ENCODE measurements around the gene ALDOB. TPM values are rescaled to one million over a fixed set of nuclear protein-coding genes. Genes with fewer than 3 reads are reported as not detected.
A peak's percentile ranks its signal among the peaks of the same experiment; 100 is the strongest.

The ALDOB gene
- total RNA-seq, 2 donors from 2014 or later, result 0.24 to 0.85 TPM

DNA sequence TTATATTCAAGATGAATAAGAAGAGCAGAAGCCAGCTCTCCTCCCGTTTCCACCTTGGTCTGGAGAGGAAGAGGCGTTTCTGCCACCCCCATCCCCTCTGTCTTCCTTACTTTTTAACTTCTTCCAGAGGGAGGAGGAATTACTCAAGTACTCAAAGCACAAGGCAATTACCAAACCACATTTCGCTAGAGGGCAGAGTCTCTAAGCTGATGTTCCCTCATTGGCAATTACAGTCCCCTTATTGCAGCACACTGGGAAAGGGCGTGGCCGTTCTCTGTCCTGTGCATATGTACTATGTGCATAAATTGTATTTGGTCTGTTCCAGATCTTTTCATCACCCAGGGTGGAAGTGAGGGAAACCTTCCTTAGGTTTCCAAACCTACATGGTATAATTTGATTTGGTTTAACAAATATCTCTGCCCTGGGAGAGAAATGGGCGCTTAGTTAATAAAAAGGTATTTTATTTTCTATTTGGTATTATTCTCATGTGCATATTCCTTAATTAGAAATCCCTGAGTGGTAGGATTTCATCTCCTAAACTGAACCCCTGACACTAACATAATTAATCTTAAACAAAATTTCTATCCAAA is 29.8 kb upstream of the ALDOB start:
- Histone ChIP-seq H3K4me1 (no peaks in the 10 kb centered on the region), H3K27me3 (no peaks in the 10 kb centered on the region), H3K9me3 (no peaks in the 10 kb centered on the region), H3K36me3 (no peaks in the 10 kb centered on the region), H3K27ac (no peak overlapping the region), H3K4me3 (no peak overlapping the region)
- TF ChIP-seq, protein P1, sequence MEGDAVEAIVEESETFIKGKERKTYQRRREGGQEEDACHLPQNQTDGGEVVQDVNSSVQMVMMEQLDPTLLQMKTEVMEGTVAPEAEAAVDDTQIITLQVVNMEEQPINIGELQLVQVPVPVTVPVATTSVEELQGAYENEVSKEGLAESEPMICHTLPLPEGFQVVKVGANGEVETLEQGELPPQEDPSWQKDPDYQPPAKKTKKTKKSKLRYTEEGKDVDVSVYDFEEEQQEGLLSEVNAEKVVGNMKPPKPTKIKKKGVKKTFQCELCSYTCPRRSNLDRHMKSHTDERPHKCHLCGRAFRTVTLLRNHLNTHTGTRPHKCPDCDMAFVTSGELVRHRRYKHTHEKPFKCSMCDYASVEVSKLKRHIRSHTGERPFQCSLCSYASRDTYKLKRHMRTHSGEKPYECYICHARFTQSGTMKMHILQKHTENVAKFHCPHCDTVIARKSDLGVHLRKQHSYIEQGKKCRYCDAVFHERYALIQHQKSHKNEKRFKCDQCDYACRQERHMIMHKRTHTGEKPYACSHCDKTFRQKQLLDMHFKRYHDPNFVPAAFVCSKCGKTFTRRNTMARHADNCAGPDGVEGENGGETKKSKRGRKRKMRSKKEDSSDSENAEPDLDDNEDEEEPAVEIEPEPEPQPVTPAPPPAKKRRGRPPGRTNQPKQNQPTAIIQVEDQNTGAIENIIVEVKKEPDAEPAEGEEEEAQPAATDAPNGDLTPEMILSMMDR (IDR thresholded peaks at IDR 0.05), result peak; percentile 21 to 69
- DNase-seq (ENCODE audit: low spot score), result no peak

- TF ChIP-seq, protein P1 (IDR thresholded peaks at IDR 0.05), result no peak
- no peak overlapping the region for H3K27ac ChIP-seq
- H3K4me1 ChIP-seq, result no peaks in the 10 kb centered on the region
- DNase-seq (ENCODE audit: low spot score), result no peak
- H3K36me3 ChIP-seq, result no peaks in the 10 kb centered on the region
- H3K4me3 ChIP-seq, result no peak overlapping the region
- H3K9me3 ChIP-seq, result no peaks in the 10 kb centered on the region
- H3K27me3 ChIP-seq, result no peaks in the 10 kb centered on the region
These were observed 27.8 kb upstream of the ALDOB start for GRCh38 chr9:101463397-101463796.

DNA sequence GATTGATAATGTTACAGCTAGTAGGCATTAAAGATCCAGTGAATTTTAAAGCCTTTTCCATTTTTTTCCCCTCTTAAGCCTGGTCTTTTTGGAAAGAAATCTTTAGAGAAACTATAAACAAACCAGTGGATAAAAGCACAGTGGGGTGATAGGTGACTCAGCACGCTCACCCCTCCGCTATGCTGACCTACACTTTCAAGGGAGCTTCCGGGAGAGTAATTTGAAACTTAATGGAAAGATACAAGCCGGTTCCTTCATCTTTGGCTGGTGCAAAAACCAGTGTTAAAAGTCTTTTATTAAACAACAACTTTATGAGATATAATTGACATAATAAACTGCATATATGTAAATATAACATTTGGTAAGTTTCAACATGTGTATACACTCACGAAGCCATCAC is 27.0 kb upstream of the ALDOB start:
- no peak for DNase-seq (ENCODE audit: low spot score)
- Histone ChIP-seq H3K4me3 (no peak overlapping the region), H3K27me3 (no peaks in the 10 kb centered on the region), H3K4me1 (no peaks in the 10 kb centered on the region), H3K27ac (no peak overlapping the region), H3K9me3 (no peaks in the 10 kb centered on the region), H3K36me3 (no peaks in the 10 kb centered on the region)
- TF ChIP-seq, protein P1 (IDR thresholded peaks at IDR 0.05), result no peak

DNA sequence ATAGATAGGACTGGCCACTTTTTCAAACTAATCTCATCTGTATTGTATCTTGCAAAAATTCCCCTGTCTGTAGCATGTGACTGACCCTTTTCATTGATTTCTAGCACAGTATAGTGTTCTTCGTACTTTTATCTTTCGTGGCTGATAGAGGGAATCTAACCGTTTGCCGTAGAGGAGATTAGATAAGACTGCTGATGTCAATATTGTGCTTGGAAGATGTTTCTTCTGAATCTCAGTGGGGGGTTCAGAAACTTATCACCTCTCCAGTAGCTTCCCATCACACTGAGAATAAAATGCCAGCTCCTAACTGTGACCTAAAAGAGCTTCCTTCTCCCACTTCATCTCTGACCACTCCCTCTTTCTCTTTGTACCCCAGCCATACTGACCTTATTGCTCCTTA is 25.4 kb upstream of the ALDOB start:
- Histone ChIP-seq H3K9me3 (no peaks in the 10 kb centered on the region), H3K36me3 (no peaks in the 10 kb centered on the region), H3K27me3 (no peaks in the 10 kb centered on the region), H3K4me3 (no peak overlapping the region), H3K27ac (no peak overlapping the region), H3K4me1 (no peaks in the 10 kb centered on the region)
- no peak for DNase-seq (ENCODE audit: low spot score)
- TF ChIP-seq, protein P1 (IDR thresholded peaks at IDR 0.05), result no peak

DNA sequence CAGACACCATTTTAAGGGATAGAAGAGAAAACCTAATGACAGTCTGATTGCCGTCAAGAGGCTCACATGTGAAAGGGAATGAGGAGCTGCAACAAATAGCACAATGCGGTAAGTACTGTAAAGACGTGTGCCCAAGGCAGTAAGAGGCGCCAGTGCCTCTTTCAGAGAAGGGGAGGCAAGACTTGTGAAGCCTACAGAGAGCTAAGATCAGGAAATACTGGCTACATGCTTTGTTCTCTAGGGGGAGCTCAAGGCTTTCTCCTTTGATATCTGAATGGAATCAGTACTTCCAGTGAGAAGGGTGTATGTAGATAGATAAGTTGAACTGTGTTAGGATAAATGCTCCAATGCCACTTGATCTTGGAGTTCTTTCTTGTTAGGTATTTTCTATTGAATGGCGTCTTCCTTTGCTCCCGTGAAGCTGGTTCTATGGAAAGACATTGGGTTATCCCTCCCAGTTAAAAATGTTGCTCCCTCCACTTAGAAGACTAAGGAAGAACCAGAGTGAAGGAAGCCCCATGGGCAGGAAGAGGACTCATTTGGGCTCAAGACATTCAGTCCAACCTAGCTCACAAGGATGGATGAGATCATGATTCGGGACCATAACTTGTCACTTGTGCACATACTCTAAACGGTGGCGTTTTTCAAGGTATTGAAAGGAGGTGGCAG is 23.5 kb upstream of the ALDOB start:
- H3K4me1 ChIP-seq, result no peaks in the 10 kb centered on the region
- H3K4me3 ChIP-seq, result no peak overlapping the region
- no peak for DNase-seq (ENCODE audit: low spot score)
- H3K36me3 ChIP-seq, result no peaks in the 10 kb centered on the region
- no peak overlapping the region for H3K27ac ChIP-seq
- no peaks in the 10 kb centered on the region for H3K9me3 ChIP-seq
- TF ChIP-seq, protein P1 (IDR thresholded peaks at IDR 0.05), result peak; percentile 23 to 78
- no peaks in the 10 kb centered on the region for H3K27me3 ChIP-seq

GRCh38 chr9:101457003-101457402 is 21.4 kb upstream of the ALDOB start:
- no peaks in the 10 kb centered on the region for H3K36me3 ChIP-seq
- H3K27ac ChIP-seq, result no peak overlapping the region
- no peaks in the 10 kb centered on the region for H3K9me3 ChIP-seq
- no peaks in the 10 kb centered on the region for H3K4me1 ChIP-seq
- TF ChIP-seq, protein P1 (IDR thresholded peaks at IDR 0.05), result peak in 1 of 2 donors; percentile 27
- no peak for DNase-seq (ENCODE audit: low spot score)
- H3K27me3 ChIP-seq, result no peaks in the 10 kb centered on the region
- H3K4me3 ChIP-seq, result no peak overlapping the region
